Dedifferentiated amniotic fluid mesenchymal stem cell (primary cell): ENCODE results near the gene RBM38.

ENCODE experiments used
- DNase-seq: peaks from one replicate; pipeline ENCODE4 v3.0.0-alpha.2; 2016; ENCODE audit errors: extremely low spot score

The RBM38 gene

DNA sequence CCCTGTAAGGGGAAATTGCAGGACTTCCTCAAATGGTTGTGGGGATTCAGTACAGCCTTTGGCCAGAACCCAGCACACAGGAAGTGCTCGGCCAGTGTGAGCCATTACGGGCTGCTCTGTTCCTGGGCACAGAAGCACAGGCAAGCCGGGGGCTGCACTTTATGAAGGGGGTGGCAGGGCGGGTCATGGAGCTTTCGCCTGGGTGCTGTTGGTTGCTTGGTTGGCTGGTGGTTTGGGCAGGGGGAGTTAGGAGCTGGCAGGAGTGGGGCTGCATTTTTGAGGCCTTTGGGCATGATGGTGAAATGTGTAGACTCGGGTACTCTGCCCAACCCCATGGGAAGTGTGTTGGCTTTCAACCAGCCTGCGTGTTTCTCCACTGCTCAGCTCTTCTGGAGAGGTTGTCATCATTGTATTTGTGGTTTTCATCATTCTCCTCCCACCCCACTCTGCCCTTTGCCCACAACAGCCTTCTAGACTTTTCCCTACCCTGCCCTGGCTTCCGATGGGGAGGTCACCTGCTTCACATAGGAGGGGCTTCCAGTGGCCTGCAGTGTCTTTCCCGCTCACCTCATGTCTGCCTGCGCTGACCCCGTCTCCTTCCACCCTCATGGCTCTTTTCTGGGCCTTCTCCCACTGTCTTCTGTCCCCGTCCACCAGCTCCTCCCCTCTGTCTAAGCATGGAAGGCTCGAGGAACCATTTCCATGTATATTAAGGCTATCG is 16.1 kb upstream of the RBM38 start:
- DNase-seq = no peak

- DNase-seq = no peak
Measured at GRCh38 chr20:57375652-57376230, 15.5 kb upstream of the RBM38 start.

DNA sequence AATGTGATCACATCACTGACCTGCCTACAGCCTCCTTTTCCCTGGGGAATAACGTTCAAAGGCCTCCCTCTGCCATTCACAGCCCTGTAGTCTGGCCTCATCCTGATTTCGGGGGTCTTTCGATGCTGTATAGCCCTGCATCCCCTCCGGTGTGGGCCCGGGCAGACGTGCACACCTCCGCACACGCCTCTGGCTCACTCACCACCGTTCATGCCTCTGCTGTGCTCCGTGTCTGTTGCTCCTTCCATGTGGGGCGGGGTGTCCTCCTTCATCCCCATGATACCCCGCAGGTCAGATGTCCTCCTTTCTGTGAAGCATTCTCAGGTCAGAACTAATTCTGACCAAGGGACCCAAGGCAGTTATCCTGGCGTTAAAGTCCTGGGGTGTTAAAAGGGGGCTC is 13.8 kb upstream of the RBM38 start:
- no peak for DNase-seq

GRCh38 chr20:57378107-57378506 is 13.1 kb upstream of the RBM38 start:
- DNase-seq = no peak

DNA sequence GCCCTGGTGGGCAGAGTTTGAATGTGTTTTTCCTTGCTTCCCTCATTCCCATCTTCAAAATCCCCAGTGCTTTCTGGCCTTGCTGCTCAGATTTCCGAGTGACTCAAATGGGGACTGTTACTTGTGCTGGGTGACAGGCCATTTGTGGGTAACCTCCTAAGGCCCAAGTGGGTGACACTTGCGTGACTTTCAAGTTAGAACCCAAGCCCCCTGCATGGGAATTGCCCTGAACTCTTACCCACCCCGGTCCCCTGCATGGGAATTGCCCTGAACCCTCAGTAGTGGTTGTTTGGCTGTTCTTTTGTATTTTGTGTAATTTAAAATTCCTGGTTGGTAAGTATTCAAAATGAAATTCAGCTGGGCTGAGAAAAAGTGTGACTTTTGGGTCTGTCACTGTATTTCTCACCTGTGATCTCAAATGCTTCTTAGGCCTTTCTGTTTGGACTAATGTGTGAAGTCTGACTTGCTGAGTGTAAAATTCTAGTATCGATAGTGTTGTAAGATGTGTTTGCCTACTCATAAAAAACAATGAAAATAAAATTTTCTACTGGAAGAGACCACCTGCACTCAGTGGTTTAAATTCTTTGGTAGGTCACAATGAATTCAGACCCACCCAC is 12.4 kb upstream of the RBM38 start:
- no peak for DNase-seq

DNA sequence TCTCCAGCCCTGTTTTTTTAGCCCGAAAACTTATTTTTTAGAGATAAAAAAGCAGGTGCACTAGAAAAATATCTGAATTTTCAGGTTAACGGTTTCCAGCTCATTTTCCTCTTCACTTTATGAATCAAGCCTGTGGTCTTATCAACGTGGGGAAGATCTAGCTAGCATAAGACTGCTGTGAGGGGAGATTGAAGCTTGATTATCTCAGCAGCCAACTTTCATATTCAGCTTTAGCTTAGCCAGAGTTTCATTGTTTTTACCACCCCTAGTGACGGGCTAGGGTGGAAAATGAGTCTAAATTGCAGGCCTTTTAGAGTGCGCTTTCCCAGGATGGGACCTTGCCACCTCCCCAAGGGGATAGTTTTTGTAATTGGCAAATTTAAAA is 11.9 kb upstream of the RBM38 start:
- no peak for DNase-seq

DNA sequence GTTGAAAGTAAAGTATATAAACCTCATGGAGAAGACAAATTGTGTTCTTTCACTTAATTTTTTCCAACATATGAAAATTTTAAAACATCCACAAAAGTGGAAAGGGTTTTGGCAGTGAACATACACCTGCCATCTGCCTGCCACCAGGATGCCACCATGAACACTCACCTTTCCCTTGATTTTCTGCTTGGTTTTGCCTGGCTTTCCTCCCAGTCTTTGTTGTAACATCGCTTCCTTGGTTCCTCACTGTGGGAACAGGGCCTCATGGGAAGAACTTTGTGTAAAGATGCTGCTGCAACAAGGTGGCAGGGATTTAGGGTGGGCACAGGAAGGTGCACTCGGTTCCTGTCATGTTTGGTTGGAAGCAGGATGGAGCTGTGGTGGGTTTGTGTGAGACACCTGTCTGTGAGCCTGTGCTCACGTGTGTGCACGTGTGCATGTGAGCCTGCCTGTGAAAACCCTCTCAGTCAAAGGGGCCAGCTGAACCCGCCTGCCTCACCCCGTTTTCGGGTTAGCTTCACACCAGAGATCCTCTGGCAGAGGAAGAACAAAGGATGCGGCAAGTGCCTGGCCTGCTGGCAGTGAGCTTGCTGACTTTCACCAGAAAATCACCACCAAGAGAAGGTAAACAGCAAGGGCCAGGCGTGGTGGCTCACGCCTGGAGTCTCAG is 11.0 kb upstream of the RBM38 start:
- no peak for DNase-seq

- DNase-seq = peak; percentile 68
Measured at GRCh38 chr20:57381596-57382503, 9.3 kb upstream of the RBM38 start.

GRCh38 chr20:57382516-57382915 is 8.7 kb upstream of the RBM38 start:
- DNase-seq = no peak

DNA sequence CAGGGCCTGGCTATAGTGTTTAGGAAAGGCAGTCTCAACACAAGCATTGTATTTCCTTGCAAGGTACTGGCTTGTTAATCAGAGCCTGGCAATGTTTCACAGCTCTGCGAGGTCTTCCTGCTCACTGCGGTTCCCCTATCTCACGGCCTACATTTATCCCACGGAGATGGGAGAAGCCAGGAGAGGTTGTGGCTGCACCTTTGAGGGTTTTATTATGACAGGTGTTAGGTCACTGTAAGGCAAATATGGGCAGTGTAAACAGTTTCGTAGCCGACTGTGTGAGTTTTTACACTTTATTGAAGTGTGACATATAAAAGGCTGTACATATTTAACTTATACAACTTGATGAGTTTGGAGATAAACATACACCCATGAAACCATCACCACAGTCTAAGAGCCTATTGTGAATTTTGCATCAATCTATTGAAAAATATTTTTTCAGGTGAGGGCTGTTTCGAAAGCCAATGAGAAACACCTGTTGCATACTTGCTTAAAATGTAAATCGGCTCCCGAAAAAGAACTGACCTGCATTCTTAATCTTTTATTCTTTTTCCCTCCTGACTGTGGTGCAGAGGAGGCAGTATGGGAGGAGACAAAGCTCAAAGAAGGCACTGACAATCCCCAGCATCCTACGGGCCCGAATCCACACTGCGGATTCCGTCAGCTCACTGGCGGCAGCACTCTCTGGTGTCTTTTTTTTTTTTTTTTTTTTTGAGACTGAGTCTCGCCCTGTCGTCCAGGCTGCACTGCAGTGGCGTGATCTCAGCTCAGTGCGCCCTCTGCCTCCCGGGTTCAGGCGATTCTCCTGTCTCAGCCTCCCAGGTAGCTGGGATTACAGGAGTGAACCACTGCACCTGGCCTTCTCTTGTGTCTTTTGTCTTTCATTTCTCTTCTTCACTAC is 7.5 kb upstream of the RBM38 start:
- no peak for DNase-seq

DNA sequence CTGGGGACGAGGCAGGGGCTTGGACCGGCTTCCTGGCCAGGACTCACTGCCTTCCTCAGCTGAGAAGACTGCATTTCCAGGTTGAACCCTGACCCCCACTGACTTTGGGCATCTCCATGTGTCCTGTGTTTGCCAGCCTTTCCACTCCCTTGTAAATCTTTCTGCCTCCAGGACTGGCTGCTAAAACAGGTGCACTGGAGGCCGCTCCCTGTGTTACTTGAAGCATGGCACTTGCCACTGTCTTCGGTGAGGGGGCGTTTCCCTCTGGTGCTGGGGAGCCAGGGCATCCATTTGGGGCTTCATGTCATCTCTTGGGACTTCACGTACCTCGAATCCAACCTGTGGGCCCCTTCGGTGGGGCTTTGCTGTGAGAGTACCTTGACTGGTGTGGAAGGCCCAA is 6.7 kb upstream of the RBM38 start:
- DNase-seq = no peak

DNA sequence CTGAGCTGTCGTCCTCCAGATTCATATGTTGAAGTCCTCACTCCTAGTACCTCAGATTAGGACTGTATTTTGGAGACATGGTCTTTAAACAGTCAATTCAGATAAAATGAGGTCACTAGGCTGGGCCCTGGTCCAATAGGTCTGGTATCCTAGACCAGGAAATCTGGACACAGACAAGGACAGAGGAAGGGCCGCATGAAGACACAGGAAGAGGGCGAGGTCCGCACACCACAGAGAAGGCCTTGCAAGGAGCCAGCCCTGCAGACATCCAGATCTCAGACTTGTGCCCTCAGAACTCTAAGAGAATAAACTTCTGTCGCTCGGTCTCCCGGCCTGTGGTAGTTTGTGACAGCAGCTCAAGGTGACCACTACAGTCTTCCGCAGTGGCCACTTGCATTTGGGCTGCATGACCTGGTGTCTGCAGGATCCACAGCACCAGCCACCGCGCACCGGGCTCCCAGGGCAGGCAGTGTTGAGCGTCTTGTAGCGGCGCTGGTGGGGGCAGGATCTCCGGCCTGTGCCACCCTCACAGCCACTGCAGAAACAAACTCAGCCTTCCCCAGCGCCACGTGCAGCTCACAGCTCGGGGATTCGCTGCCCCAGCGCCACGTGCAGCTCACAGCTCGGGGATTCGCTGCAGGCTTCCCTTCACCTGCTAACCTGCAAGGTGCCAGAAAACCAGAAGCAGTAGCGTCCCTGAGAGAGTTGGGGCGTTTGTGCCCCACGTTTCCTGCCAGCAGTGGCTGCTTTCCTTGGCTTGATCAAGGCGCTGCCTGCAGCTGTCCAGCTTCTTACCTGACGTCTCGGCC is 6.0 kb upstream of the RBM38 start:
- DNase-seq = no peak

DNA sequence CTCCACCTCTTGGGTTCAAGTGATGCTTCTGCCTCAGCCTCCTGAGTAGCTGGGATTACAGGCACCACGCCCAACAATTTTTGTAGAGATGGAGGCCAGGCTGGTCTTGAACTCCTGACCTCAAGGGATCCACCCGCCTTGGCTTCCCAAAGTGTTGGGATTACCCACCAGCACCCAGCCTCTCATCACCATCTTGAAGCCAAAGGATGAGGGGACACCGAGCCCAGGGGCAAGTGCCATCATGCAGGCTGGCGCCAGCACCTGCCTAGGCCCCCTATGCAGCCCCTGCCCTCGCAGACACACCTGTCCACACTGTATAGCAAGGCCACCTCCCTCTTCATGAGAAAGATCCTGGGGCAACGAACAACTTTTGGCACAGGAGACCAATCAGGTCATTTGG is 5.3 kb upstream of the RBM38 start:
- DNase-seq = no peak

- no peak for DNase-seq
Measured at GRCh38 chr20:57386762-57387161, 4.4 kb upstream of the RBM38 start.

- DNase-seq = no peak
Measured at GRCh38 chr20:57387463-57387862, 3.7 kb upstream of the RBM38 start.

GRCh38 chr20:57387945-57388371 is 3.2 kb upstream of the RBM38 start:
- DNase-seq = no peak

GRCh38 chr20:57388953-57389694 is 2.1 kb upstream of the RBM38 start:
- no peak for DNase-seq

DNA sequence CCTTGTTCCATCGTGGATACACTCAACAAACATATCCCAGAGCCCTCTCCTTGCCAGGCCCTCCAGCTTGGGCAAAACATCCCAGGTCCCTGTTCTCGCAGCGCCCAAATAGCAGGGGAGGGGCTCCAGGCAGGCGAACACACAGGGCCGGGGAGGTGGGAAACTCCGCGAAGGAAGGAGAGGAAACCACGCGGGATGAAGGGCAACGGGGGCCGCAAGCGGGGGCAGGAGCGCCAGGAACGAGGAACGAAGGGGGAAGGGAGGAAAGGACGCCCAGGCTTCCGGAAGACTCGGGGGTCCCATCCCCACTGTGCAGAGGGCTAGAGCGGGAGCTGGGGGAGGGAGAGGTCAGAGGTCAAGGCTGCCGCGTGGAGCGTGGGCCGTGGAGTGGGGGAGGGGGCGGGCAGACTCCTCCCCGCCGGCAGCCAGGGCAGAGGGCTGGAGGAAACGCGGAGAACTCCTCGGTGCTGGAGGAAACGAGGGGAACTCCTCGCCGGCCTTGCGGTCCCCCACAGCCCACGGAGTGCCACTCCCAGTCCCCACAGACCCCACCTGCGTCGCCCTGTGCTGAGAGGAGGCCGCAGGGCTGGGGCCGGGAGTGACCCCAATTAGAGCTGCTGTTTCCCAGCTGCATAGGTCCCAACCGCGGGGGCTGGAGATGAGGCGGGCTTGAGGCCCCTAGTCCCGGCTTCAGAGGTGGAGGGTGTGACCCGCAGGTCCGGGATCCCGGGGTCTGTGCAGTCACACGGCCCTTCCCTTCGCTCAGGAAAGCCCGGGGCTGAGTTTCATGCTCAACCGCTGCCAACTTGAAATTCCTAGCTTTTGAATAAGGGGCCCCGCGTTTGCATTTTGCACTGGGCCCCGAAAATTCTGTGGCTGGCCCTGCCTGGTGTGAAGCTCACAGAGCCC is 1.2 kb upstream of the RBM38 start:
- no peak for DNase-seq
